Endodermal cell (in vitro differentiated cells): ENCODE data around the gene ACADVL. TPM values are rescaled to one million over a fixed set of nuclear protein-coding genes. Genes with fewer than 3 reads are reported as not detected.

Source experiments
- DNase-seq: peaks from one replicate; pipeline ENCODE4 v3.0.0-alpha.2; 2017
- H3K27ac ChIP-seq: 2 replicates; pipeline ENCODE4 v1.5.1; 2013; ENCODE audit warnings: mild to moderate bottlenecking, low read depth, low read length, moderate library complexity
- H3K27me3 ChIP-seq: 2 replicates; pipeline ENCODE4 v1.6.1; 2013; ENCODE audit warnings: mild to moderate bottlenecking, low read length, moderate library complexity; ENCODE audit not compliant: insufficient read depth, control insufficient read depth, poor library complexity, severe bottlenecking
- H3K36me3 ChIP-seq: 2 replicates; pipeline ENCODE4 v1.7.0; 2013; ENCODE audit warnings: mild to moderate bottlenecking, low read length, moderate library complexity; ENCODE audit not compliant: control insufficient read depth, insufficient read depth
- H3K4me1 ChIP-seq: one replicate; pipeline ENCODE4 v1.7.0; 2013; ENCODE audit warnings: low read length; ENCODE audit not compliant: control insufficient read depth, insufficient read depth
- H3K4me3 ChIP-seq: 2 replicates; pipeline ENCODE4 v1.5.1; 2013; ENCODE audit warnings: mild to moderate bottlenecking, low read length, moderate library complexity
- H3K9ac ChIP-seq: 2 replicates; pipeline ENCODE4 v1.6.1; 2013; ENCODE audit warnings: mild to moderate bottlenecking, low read length, moderate library complexity; ENCODE audit not compliant: poor library complexity, severe bottlenecking; ENCODE audit errors: extremely low read depth
- H3K9me3 ChIP-seq: 2 replicates; pipeline ENCODE4 v1.6.1; 2013; ENCODE audit warnings: mild to moderate bottlenecking, low read length, moderate library complexity; ENCODE audit not compliant: control insufficient read depth
- H3K27ac Mint-ChIP-seq: 2 replicates; pipeline ENCODE4 v1.8.0; 2020; ENCODE audit warnings: mixed read lengths
- H3K27me3 Mint-ChIP-seq: 2 replicates; pipeline ENCODE4 v1.8.0; 2021; ENCODE audit warnings: mild to moderate bottlenecking, mixed read lengths; ENCODE audit not compliant: insufficient read depth
- H3K36me3 Mint-ChIP-seq: 2 replicates; pipeline ENCODE4 v1.8.0; 2020; ENCODE audit warnings: low read depth, mixed read lengths
- H3K4me1 Mint-ChIP-seq: 2 replicates; pipeline ENCODE4 v1.8.0; 2020; ENCODE audit warnings: mixed read lengths
- H3K4me3 Mint-ChIP-seq: 2 replicates; pipeline ENCODE4 v1.8.0; 2020; ENCODE audit warnings: mild to moderate bottlenecking, moderate library complexity, mixed read lengths
- H3K9me3 Mint-ChIP-seq: 2 replicates; pipeline ENCODE4 v1.8.0; 2020; ENCODE audit warnings: mild to moderate bottlenecking, mixed read lengths
- WGBS, 2 experiments: methylation state at CpG; one replicate each; pipeline versions ENCODE4 v1.1.5 to v1.1.7; 2013; ENCODE audit warnings: missing lambda C conversion rate in 2 of 2, mixed read lengths in 1 of 2; ENCODE audit not compliant: insufficient coverage in 1 of 2, insufficient read length in 1 of 2; 5-methylcytosine and 5-hydroxymethylcytosine counted together
- total RNA-seq, 2 donors: library from RNA; stranded (reverse); fragmentation: NEBNext Ultra II Directional in 1 of 2; extraction: Animal tissue kit (Norgen Biotek cat#: 25700) in 1 of 2; gene quantifications; 2 replicates in 1 of 2; 3 replicates in 1 of 2; pipeline ENCODE4 v1.2.1, GENCODE V29; 2021
- TF ChIP-seq, protein P1 (sequence below): fragments of 200-600 bp; sonication (generic); conservative IDR thresholded peaks from 2 replicates; pipeline ENCODE4 v1.5.0; 2021; ENCODE audit warnings: antibody characterized with exemption, mild to moderate bottlenecking

ACADVL gene
- total RNA-seq, 2 donors from 2014 or later, result 337 to 459 TPM

DNA sequence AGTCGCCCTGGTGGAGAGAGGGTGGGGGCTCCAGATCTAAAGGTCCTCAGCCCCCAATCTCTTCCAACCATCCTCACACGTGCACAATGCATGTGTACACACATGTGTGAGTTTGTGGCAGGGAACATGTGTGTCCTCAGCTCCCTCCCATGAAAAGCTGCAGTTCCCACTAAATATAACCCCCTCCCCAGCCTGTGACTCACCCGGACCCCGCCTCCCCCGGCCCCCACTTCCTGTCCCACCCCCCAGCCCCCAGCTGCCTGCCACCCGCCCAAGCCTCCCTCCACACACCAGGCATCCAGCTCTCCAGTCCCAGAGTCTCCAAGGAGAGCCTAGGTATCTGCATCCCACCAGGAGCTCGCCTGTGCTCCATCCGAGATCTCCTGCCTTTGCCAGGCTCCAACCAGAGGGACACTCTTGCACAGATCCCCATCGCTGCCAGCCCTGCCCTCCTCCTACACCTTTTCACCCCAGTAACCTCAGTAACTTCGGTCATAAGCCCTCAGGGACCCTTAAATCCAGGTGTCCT is 4.0 kb upstream of the ACADVL start:
- TF ChIP-seq, protein P1, sequence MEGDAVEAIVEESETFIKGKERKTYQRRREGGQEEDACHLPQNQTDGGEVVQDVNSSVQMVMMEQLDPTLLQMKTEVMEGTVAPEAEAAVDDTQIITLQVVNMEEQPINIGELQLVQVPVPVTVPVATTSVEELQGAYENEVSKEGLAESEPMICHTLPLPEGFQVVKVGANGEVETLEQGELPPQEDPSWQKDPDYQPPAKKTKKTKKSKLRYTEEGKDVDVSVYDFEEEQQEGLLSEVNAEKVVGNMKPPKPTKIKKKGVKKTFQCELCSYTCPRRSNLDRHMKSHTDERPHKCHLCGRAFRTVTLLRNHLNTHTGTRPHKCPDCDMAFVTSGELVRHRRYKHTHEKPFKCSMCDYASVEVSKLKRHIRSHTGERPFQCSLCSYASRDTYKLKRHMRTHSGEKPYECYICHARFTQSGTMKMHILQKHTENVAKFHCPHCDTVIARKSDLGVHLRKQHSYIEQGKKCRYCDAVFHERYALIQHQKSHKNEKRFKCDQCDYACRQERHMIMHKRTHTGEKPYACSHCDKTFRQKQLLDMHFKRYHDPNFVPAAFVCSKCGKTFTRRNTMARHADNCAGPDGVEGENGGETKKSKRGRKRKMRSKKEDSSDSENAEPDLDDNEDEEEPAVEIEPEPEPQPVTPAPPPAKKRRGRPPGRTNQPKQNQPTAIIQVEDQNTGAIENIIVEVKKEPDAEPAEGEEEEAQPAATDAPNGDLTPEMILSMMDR, result no peak
- Histone ChIP-seq H3K4me3 (peak overlapping the region; percentile 78), H3K9me3 (no peaks in the 10 kb centered on the region), H3K27ac (peak overlapping the region; percentile 95), H3K4me1 (peaks cover 14% of the 10 kb centered on the region), H3K9ac (no peak overlapping the region), H3K36me3 (no peaks in the 10 kb centered on the region), H3K27me3 (no peaks in the 10 kb centered on the region)
- H3K27me3 Mint-ChIP-seq, result peaks cover 4% of the 10 kb centered on the region
- no peaks in the 10 kb centered on the region for H3K9me3 Mint-ChIP-seq
- peak; percentile 84 for DNase-seq
- H3K27ac Mint-ChIP-seq, result peak overlapping the region; percentile 99
- peak overlapping the region; percentile 58 for H3K4me3 Mint-ChIP-seq
- 15 to 30% methylated on average over 4 to 7 of the region's 10 CpGs for WGBS, 2 experiments
- H3K4me1 Mint-ChIP-seq, result peaks cover 48% of the 10 kb centered on the region
- H3K36me3 Mint-ChIP-seq, result no peaks in the 10 kb centered on the region

DNA sequence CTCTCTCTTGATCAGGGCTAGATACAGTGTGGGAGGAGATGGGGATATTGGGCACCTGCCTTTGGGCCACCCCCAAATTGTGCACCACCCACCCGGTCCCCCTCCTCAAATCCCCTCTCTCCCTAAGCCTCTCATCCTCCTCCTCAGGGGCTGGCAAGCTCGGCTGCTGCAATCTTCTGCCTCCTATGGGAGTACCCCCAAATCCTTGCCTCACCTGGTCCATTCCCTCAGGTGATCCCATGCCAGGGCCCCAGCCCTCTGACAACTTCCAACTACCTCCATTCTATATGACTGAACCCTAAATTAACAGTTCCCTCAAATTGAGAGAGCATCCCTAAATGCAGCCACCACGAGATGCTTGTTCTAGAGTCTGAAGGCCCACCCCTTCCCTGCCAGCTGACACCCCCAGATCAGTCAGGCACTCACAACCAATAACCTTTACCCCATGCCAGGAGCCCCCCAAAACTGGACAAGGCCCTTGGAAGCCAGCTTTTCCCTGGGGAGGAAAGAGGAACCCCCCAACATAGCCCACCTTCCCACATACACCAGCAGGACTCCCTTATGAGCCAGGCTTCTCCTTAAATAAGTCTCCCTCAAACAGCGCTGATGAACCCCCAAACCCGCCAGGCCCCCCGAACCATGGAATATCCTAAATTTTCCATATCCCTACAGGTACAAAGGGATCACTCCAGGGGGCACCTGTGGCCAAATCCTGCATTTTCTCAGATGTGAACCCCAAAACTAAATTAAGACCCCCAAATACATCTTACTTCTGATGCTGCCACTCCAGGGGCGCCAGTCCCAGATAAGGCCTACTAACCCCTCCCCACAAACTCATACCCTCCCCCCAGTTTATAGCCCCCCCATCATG is 3.3 kb upstream of the ACADVL start:
- no peaks in the 10 kb centered on the region for H3K27me3 ChIP-seq
- H3K36me3 ChIP-seq, result peaks cover 5% of the 10 kb centered on the region
- 24 to 60% methylated on average over 1 to 7 of the region's 7 CpGs for WGBS, 2 experiments
- no peak for DNase-seq
- no peak overlapping the region for H3K9ac ChIP-seq
- TF ChIP-seq, protein P1, result no peak
- peaks cover 16% of the 10 kb centered on the region for H3K4me1 ChIP-seq
- Mint-ChIP-seq H3K36me3 (peaks cover 5% of the 10 kb centered on the region), H3K4me1 (peaks cover 55% of the 10 kb centered on the region), H3K4me3 (peak overlapping the region; percentile 58), H3K9me3 (no peaks in the 10 kb centered on the region), H3K27me3 (peaks cover 4% of the 10 kb centered on the region), H3K27ac (peak overlapping the region; percentile 93)
- no peaks in the 10 kb centered on the region for H3K9me3 ChIP-seq
- H3K4me3 ChIP-seq, result peak overlapping the region; percentile 78
- H3K27ac ChIP-seq, result peak overlapping the region; percentile 64

GRCh38 chr17:7217113-7217987 is 2.4 kb upstream of the ACADVL start:
- Histone ChIP-seq H3K9ac (no peak overlapping the region), H3K4me1 (peaks cover 16% of the 10 kb centered on the region), H3K4me3 (peak overlapping the region; percentile 78), H3K27ac (no peak overlapping the region), H3K36me3 (peaks cover 11% of the 10 kb centered on the region), H3K9me3 (no peaks in the 10 kb centered on the region), H3K27me3 (no peaks in the 10 kb centered on the region)
- peak overlapping the region; percentile 86 for H3K4me3 Mint-ChIP-seq
- H3K4me1 Mint-ChIP-seq, result peaks cover 48% of the 10 kb centered on the region
- 11 to 35% methylated on average over 5 to 20 of the region's 32 CpGs for WGBS, 2 experiments
- TF ChIP-seq, protein P1, result no peak
- H3K36me3 Mint-ChIP-seq, result peaks cover 13% of the 10 kb centered on the region
- peak overlapping the region; percentile 75 for H3K27ac Mint-ChIP-seq
- H3K9me3 Mint-ChIP-seq, result no peaks in the 10 kb centered on the region
- H3K27me3 Mint-ChIP-seq, result peaks cover 1% of the 10 kb centered on the region
- DNase-seq, result peak; percentile 89
